ENCODE measurements around the gene SPACA1. TPM values are rescaled to one million over a fixed set of nuclear protein-coding genes. Genes with fewer than 3 reads are reported as not detected.

The SPACA1 gene
- total RNA-seq, 1 donor from 2014 or later: not detected

- intact Hi-C loops (cut with micrococcal nuclease): no loop called here
Measured at GRCh38 chr6:88089708-88090107, 42.1 kb downstream of the SPACA1 start.

DNA sequence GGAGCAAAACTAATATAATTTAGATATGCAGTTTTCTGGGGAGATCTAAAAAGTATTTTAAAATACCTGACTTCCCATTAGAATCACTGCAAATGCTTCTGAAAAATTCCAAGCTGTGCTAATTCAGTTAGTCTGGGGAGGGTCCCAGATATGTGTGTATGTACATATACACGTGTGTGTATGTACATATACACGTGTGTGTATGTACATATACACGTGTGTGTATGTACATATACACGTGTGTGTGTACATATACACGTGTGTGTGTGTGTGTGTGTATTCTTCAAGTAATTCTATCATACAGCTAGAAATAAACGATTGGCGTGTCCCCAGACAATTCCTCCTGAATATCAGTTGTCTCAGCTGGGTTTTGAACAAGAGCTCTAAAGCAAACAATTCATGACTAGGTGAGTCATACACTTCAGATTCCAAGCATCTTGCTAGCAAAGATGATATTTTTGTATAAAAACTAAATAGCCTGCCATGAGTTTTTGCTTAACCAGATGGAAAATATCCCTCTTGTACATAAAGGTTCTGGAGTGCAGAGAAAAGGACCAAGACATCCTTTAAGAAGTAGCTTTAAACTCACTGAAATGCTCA, 58.2 kb downstream of the SPACA1 start:
- intact Hi-C loops (cut with micrococcal nuclease): no loop called here

- intact Hi-C loops (cut with micrococcal nuclease): no loop called here
Measured at GRCh38 chr6:88107241-88107640, 59.6 kb downstream of the SPACA1 start.

- intact Hi-C loops (cut with micrococcal nuclease): no loop called here
Measured at GRCh38 chr6:88111991-88112390, 64.3 kb downstream of the SPACA1 start.

DNA sequence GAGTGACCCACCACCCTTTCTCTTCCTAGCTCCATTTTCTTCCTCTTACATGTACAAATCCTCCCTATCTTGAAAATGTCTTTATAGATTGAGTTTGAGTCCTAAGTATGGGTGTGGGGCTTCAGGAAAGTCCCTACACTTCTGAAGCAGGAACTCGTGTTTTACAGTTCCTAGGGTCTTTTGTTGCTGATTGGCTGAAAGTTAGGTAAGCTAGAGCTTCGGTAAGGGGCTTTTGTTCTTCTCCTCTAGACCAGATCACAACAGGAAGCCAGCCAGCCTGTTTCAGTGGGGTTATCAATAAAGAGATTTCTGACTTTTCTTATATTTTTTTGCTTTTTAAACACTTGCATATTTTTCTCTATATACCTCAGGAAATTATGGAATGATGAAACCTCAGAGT, 67.2 kb downstream of the SPACA1 start:
- intact Hi-C loops (cut with micrococcal nuclease): no loop called here

- intact Hi-C loops (cut with micrococcal nuclease): no loop called here
Measured at GRCh38 chr6:88115307-88115706, 67.7 kb downstream of the SPACA1 start.

GRCh38 chr6:88116276-88116675, 68.6 kb downstream of the SPACA1 start:
- intact Hi-C loops (cut with micrococcal nuclease): no loop called here

Other genes starting within 250 kb of the SPACA1 start
- gene CNR1, start 118.5 kb downstream of the SPACA1 start, total RNA-seq: not detected in 2 replicates